Activated CD8-positive, alpha-beta T cell treated with anti-CD3 and anti-CD28 coated beads for 36 hours (primary cell): ENCODE measurements around the gene KRTAP4-3. TPM values are rescaled to one million over a fixed set of nuclear protein-coding genes. Genes with fewer than 3 reads are reported as not detected.
"Not testable (repeated sequence)": the region's sequence is repeated elsewhere in the genome, so short reads cannot be mapped to it uniquely, and the experiment has no call there.

Experiments used
- ATAC-seq: fragments of 200-7000 bp; cut with Tn5 transposase; one replicate; pipeline ENCODE4 v1.10.0; 2021; ENCODE audit warnings: mild to moderate bottlenecking, moderate library complexity
- CTCF ChIA-PET: fragments of 350-600 bp; sonication (Branson Sonifier 250); formaldehyde crosslinking; loops from one replicate; lab custom pipeline; 2021; ENCODE audit warnings: antibody characterized with exemption; lab: Charles Lee
- POLR2A ChIA-PET: fragments of 350-600 bp; sonication (Branson Sonifier 250); formaldehyde crosslinking; loops from one replicate; lab custom pipeline; 2021; ENCODE audit warnings: antibody characterized with exemption; lab: Charles Lee
- DNase-seq: peaks from one replicate; pipeline ENCODE4 v3.0.0-alpha.2; 2020
- H3K27ac Mint-ChIP-seq: one replicate; pipeline ENCODE4 v1.8.0; 2021; ENCODE audit warnings: mild to moderate bottlenecking, mixed read lengths
- H3K27me3 Mint-ChIP-seq: one replicate; pipeline ENCODE4 v1.8.0; 2021; ENCODE audit warnings: mixed read lengths
- H3K36me3 Mint-ChIP-seq: one replicate; pipeline ENCODE4 v1.8.0; 2021; ENCODE audit warnings: low read depth, mixed read lengths
- H3K4me1 Mint-ChIP-seq: one replicate; pipeline ENCODE4 v1.8.0; 2021; ENCODE audit warnings: low read depth, mixed read lengths
- H3K4me3 Mint-ChIP-seq: one replicate; pipeline ENCODE4 v1.8.0; 2021; ENCODE audit warnings: mild to moderate bottlenecking, moderate library complexity, mixed read lengths
- H3K9me3 Mint-ChIP-seq: one replicate; pipeline ENCODE4 v1.8.0; 2021; ENCODE audit warnings: mixed read lengths
- intact Hi-C: fragments of 100-400 bp; cut with micrococcal nuclease; formaldehyde crosslinking; loops from one replicate; pipeline ENCODE4 v1.10.0; 2022
- total RNA-seq, 2 experiments: library from RNA; stranded (reverse); gene quantifications; one replicate each; pipeline ENCODE4 v1.2.3, GENCODE V29; 2021
- TF ChIP-seq, protein P1 (sequence below): fragments of 200-600 bp; IDR thresholded peaks from one replicate; pipeline ENCODE4 v1.8.0; 2022; ENCODE audit warnings: antibody characterized with exemption, mild to moderate bottlenecking

KRTAP4-3 gene
- total RNA-seq, 2 experiments from 2014 or later: not detected

DNA sequence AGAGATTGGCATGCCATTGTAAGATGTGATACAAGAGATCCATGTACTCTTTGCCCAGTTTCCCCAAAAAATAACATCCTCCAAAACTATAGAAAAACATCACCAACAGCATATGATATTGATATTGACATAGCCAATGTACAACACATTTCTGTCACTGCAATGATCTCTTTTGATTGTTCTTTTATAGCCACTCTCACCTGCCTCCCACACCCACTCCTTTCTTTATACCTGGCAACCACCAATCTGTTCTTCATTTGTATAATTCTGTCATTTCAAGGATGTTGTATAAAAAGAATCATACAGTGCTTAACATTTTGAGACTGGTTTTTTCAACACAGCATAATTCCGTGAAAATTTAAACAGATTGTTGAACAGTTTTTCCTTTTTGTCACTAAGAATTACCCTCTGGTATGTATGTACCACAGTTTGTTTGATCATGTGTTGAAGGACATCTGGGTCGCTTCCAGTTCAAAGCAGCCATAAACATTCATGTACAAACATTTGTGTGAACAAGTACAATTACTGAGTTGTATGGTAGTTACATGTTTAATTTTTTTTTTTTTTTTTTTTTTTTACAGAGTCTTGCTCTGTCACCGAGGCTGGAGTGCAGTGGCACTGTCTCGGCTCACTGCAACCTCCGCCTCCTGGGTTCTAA lies 31.5 kb upstream of the KRTAP4-3 start:
- Mint-ChIP-seq H3K9me3 (no peaks in the 10 kb centered on the region), H3K27ac (no peak overlapping the region), H3K36me3 (no peaks in the 10 kb centered on the region), H3K4me1 (no peaks in the 10 kb centered on the region), H3K27me3 (no peaks in the 10 kb centered on the region), H3K4me3 (no peak overlapping the region)
- intact Hi-C loops: no loop called here
- CTCF ChIA-PET: no interaction called here
- POLR2A ChIA-PET: no interaction called here
- TF ChIP-seq, protein P1, sequence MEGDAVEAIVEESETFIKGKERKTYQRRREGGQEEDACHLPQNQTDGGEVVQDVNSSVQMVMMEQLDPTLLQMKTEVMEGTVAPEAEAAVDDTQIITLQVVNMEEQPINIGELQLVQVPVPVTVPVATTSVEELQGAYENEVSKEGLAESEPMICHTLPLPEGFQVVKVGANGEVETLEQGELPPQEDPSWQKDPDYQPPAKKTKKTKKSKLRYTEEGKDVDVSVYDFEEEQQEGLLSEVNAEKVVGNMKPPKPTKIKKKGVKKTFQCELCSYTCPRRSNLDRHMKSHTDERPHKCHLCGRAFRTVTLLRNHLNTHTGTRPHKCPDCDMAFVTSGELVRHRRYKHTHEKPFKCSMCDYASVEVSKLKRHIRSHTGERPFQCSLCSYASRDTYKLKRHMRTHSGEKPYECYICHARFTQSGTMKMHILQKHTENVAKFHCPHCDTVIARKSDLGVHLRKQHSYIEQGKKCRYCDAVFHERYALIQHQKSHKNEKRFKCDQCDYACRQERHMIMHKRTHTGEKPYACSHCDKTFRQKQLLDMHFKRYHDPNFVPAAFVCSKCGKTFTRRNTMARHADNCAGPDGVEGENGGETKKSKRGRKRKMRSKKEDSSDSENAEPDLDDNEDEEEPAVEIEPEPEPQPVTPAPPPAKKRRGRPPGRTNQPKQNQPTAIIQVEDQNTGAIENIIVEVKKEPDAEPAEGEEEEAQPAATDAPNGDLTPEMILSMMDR: no peak
- no peak for DNase-seq
- no peak for ATAC-seq

DNA sequence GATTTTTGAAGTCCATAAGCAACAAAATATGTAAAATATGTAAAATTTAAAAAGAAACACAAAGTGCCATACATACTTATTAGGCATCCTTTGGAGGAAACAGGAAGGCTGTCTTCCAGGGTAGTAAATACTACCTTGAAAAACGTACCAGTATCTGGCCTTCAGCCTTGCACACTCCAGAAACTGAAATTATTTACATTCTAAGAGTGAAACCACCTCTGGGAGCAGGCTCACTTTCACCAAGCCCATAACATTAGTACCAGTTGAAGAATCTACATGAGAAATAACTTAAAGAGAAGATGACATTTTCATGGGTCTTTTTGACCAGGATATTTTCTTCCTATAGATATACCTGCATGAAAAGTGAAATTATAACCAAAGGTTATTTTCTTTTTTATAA lies 28.0 kb upstream of the KRTAP4-3 start:
- ChIA-PET CTCF (no interaction called here), POLR2A (no interaction called here)
- ATAC-seq (no peak), DNase-seq (no peak)
- intact Hi-C loops: no loop called here
- TF ChIP-seq, protein P1: no peak
- H3K9me3 Mint-ChIP-seq: no peaks in the 10 kb centered on the region
- no peaks in the 10 kb centered on the region for H3K27me3 Mint-ChIP-seq
- H3K4me3 Mint-ChIP-seq: no peak overlapping the region
- H3K27ac Mint-ChIP-seq: no peak overlapping the region
- H3K36me3 Mint-ChIP-seq: no peaks in the 10 kb centered on the region
- H3K4me1 Mint-ChIP-seq: no peaks in the 10 kb centered on the region

DNA sequence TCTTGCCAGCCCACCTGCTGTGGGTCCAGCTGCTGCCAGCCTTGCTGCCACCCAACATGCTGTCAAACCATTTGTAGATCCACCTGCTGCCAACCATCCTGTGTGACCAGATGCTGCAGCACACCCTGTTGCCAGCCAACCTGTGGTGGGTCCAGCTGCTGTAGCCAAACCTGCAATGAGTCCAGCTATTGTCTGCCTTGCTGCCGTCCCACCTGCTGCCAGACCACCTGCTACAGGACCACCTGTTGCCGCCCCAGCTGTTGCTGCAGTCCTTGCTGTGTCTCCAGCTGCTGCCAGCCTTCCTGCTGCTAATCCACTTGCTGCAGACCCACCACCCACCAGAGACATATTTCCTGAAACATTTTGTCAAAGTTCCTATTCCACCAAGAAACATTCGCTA lies 22.3 kb upstream of the KRTAP4-3 start:
- H3K36me3 Mint-ChIP-seq: no peaks in the 10 kb centered on the region
- H3K4me3 Mint-ChIP-seq: no peak overlapping the region
- POLR2A ChIA-PET: no interaction called here
- H3K4me1 Mint-ChIP-seq: no peaks in the 10 kb centered on the region
- H3K9me3 Mint-ChIP-seq: no peaks in the 10 kb centered on the region
- H3K27me3 Mint-ChIP-seq: no peaks in the 10 kb centered on the region
- CTCF ChIA-PET: no interaction called here
- ATAC-seq (no peak), DNase-seq (no peak)
- intact Hi-C loops: no loop called here
- no peak overlapping the region for H3K27ac Mint-ChIP-seq
- TF ChIP-seq, protein P1: no peak

DNA sequence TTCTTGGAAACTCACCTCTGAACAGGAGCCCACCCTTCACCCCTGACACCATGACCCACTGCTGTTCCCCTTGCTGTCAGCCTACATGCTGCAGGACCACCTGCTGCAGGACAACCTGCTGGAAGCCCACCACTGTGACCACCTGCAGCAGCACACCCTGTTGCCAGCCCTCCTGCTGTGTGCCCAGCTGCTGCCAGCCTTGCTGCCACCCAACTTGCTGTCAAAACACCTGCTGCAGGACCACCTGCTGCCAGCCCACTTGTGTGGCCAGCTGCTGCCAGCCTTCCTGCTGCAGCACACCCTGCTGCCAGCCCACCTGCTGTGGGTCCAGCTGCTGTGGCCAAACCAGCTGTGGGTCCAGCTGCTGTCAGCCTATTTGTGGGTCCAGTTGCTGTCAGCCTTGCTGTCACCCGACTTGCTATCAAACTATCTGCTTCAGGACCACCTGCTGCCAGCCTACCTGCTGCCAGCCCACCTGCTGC lies 21.9 kb upstream of the KRTAP4-3 start, which contains the start of gene KRTAP9-1:
TSS of gene KRTAP9-1 (plus strand) at position 51 of the 482 bp plus-strand sequence. CDS start at position 51, 0 bp downstream.
- H3K4me1 Mint-ChIP-seq, H3K27me3 Mint-ChIP-seq, ATAC-seq, H3K27ac Mint-ChIP-seq, POLR2A ChIA-PET, H3K36me3 Mint-ChIP-seq, CTCF ChIA-PET, H3K9me3 Mint-ChIP-seq, intact Hi-C loops, H3K4me3 Mint-ChIP-seq, DNase-seq: not testable (repeated sequence)

DNA sequence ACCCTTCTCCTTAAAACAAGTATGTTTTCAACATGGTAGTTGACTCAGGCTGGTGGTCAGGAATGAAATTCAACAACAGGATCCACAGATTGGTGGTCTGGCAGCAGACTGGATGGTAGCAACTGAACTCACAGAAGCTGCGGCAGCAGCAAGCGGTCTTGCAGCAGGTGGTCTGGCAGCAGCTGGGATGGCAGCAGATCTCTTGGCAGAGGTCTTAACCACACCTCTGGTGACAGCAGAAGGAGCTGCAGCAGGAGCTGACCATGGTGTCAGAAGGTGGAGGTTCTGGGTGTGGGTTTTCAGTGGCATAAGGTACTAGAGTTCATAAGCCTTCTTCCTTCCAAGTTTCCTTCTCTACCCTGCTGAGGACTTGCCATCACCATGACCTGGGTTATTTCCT lies 18.9 kb upstream of the KRTAP4-3 start:
- Mint-ChIP-seq H3K27ac (no peak overlapping the region), H3K36me3 (no peaks in the 10 kb centered on the region), H3K4me3 (no peak overlapping the region), H3K27me3 (no peaks in the 10 kb centered on the region), H3K9me3 (no peaks in the 10 kb centered on the region), H3K4me1 (no peaks in the 10 kb centered on the region)
- DNase-seq: no peak
- TF ChIP-seq, protein P1: no peak
- intact Hi-C loops: no loop called here
- no peak for ATAC-seq
- ChIA-PET POLR2A (interaction anchor here (1.1 kb wide), 1 partner anchor 23 kb away, joined by 3 read pairs; no protein-coding TSS in a partner anchor), CTCF (no interaction called here)
